Activated gamma-delta T cell treated with anti-CD3 and anti-CD28 coated beads, Interleukin-2, amount 50 U/mL, for 16 hours (primary cell): ENCODE measurements around the gene P2RX1.

Source experiments
- DNase-seq: peaks from one replicate; pipeline ENCODE4 v3.0.0-alpha.2; 2020; ENCODE audit warnings: low read depth

Gene P2RX1

GRCh38 chr17:3887804-3888203 lies 28.5 kb downstream of the P2RX1 start:
- no peak for DNase-seq

DNA sequence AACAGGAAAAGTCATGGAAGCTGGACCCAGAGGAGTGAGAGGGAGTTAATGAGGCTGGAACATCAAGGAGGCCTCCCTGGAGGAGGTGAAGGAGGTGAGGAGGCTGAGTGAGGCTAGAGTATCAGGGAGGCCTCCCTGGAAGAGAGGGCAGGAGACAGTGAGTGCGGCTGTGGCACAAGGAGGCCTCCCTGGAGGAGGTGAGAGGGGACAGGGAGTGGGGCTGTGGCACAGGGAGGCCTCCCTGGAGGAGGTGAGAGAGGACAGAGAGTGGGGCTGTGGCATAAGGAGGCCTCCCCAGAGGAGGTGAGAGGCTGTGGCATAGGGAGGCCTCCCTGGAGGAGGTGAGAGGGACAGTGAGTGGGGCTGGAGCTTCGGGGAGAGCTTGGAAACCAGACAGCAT lies 28.9 kb downstream of the P2RX1 start:
- DNase-seq = no peak

DNA sequence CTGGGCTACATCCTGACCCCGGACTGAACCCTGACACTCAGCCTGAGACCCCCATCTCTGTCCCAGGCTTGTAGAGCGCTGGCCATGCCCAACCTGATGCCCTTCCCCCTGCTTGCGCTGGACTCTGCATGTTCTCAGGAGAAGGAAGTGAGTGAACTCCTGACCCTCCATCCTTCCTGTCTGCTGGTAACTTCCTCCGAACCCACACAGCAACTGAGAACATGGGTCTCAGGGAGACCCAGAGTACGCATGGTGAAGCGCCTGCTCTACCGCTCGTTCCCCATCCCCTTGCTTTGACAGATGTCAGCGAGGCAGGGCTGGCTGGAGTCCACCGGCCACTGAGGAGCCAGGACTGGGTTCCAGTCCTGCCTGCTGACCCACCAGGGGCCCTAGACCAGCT lies 29.5 kb downstream of the P2RX1 start:
- DNase-seq = no peak

DNA sequence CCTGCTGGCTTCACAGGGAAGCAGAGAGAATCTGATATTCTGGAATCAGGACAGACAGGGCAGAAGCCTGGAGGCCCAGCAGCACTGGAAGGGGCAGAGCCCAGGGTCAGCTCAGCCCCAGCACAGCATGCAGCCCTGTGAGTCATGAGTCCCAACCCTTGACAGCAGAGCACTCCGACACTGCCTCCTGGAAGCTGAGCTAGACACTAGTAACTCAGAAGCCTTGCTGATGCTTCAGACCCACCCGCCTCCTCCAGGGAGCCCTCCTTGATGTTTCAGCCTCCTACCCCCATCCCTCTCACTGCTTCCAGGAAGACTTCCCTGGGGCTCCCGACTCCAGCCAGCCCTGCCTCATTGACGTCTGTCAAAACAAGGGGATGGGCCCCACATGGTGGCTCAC lies 30.3 kb downstream of the P2RX1 start:
- DNase-seq = no peak

DNA sequence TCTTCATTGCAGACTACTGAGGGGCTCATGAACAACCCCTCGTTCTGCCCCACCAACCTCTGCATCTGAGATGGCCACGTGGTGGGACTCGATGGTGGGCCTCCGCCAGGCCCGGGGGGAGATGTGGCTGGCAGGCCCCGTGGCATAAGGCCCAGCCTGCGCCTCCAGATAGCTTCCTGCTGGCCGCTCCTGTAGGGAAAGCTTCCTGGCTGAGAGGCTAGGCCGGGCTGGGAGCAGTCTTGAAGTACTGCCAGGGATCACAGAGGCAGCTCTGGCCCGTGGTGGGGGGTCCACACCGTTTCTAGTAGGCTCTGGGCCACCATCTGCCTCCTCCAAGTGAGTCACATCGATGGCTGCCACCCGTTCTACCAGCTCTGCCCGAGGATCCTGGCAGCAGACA lies 31.0 kb downstream of the P2RX1 start:
- DNase-seq = no peak

DNA sequence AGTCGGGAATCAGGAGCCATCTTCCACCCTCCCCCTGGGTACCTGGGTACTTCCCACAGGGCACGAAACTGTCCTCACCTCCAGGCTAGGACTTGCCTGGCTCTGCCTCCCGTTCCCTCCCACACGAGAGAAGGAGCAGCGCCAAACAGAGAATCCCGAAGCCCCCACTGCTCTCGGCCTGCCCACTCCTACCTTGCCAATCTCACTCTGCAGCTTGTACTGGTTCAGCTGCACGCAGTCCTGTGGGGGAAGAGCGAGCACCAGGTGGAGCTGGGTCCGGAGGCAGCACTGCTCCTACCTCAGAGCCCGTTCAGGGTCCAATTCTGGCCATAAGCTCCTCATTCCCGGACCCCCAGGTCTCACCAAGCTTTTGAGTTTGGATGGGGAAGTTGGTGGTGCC lies 32.1 kb downstream of the P2RX1 start:
- DNase-seq = no peak

DNA sequence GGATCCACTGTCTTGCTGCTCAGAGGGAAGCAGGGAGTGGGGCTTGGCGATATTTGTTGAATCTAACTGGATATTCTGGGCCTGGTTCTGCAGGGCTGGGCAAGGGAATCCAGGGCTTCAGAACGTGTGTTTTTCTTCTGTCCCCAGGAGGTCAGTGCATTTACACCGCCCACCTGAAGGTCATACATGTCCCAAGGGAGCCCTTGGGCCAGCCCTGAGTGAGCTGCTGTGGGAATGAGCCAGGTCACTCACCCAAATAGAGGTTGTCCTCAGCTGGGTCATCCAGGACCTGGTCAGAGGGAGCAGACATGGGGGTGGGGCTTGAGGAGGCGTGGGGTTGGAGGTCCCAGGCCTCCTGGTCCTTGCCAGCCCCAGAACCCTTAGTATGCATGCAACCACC lies 34.0 kb downstream of the P2RX1 start:
- no peak for DNase-seq

DNA sequence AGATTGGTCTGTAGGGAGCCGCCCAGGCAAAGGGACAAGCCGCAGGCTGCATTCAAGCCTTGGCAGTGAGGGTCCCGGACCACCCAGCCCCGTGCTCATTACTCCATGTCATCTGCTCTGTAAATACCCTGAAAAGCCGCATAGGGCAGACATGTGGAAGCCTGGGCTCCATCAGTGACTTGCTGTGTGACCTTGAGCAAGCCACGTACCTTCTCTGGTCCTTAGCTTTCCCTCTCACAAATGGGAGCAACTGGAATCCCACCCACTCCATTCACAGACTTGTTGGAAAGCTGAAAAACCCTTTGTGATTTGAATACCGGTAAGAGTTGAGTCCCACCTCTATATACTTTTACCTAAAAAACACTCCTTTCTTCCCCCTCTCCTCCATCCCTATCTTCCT lies 35.3 kb downstream of the P2RX1 start:
- DNase-seq = no peak

DNA sequence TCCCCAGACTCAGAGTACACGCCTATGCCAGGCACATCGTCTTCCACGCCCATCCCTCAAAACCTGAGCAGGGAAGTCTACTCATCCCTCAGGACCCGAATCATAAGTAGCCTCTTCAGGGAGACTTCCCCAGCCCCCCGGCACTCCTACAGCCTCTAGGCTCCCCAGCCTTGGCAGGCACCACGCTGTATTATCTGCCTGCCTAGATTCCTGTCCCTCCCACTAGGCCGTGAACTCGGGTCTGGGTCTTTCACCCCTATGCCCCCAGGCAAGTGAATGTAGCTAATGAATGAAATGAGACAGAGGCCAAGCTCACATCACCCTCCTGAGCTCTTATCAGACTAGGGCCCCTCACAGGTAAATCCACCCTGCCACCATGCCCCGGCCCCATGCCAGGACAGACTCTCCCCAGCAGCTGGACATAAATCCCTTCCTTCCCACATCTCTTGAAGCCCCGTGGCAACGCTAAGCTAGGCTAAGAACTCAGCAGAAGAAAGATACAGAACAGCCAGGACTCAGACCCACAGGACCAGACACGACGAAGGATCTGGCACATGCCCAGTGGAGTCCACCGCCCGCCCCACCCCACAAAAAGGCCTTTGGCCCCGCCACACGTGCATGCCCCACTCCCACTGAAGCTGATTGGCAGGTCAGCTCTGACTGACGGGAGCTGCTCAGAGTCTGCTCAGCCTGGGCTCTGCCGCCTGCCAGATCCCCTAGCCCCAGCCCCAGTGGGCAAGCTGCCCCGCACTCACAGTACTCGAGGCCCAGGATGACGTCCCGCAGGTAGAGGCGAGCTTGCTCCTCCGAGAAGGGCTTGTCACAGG lies 36.5 kb downstream of the P2RX1 start:
- no peak for DNase-seq

DNA sequence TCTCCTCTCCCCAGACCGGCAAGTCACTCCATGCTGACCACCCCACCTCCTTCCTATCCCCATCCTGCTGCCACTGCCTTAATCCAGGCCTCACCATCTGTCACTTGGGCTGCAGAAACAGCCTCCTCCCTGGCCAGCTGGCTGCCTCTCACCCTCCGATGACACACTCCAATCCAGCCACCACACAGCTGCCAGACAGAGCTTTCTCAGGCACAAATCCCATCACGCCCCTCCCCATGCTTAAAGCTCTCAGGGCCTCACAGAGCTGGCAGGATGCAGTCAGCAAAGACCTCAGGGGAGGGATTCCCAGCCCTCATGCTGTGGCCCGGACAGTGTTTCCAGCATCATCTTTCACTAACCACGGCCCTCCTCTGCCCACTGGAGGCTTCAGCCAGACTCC lies 37.1 kb downstream of the P2RX1 start:
- no peak for DNase-seq

DNA sequence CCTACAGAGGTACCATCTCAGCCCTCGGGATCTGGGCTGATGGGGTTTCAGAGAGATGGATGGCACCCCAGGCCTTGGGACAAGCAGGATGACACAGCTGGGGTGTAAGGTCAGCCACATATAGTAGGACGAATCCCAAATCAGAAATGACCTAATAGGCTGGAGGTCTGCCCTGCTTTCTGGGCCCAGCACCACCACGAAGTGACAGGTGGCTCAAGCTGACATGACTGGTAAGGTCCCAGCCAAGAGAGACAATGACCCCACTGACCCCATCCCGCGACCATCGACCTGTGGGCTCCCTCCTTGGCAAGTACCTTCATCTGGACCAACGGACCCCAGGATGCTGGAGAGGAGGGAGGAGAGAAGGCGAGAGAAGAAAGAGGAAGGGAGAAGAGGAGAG lies 39.0 kb downstream of the P2RX1 start:
- DNase-seq = no peak

DNA sequence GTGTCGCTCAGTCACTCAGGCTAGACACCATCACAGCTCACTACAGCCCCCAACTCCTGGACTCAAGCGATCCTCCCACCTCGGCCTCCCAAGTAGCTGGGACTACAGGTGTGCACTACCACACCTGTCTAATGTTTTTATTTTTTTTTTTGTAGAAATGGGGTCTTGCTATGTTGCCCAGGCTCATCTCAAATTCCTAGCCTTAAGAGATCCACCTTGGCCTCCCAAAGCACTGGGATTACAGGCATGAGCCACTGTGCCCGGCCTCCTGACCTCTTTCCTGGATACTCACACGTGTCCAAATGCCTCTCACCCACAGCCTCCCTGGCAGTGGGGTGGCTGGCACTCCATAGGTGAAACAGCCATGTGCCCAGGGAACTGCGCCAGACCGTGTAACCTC lies 40.9 kb downstream of the P2RX1 start:
- DNase-seq = no peak

DNA sequence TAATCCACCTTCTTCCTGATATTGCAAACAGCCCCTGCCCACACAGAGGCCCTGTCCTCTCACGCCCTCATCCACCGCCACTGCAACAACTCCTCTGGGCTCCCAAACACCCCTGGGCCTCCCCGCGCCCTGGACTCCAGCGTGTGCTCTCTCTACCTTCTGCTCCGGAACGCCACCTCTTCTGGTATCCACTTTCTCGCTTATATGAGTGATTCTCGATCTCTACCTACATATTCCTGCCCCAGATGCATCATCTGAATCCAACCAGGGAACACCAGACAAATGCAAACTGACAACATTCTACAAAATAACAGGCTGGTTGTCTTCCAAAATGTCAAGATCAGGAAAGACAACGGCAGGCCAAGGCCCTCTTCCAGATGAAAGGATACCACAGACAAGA lies 42.4 kb downstream of the P2RX1 start:
- DNase-seq = no peak

DNA sequence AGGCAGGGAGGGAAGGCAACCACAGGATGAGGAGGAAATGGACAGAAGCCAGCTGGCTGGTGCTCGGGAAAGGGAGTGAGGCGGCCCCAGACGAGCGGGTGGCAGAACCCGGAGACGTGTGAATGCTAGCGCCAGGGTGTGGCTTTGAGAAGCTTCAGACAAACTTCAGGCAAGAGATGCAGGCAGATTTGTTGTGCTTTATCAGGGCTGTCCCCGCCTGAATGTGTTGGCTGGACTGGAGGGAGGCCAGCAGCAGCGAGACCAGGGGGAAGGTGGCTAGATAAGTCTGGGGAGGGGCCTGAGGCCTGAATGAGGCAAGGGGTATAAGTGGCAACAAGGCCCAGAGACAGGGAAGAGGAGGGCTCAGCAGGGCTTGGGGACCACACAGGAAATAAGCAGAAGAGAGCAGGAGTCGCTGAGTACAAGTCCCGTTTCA lies 45.4 kb downstream of the P2RX1 start:
- peak; percentile 3 for DNase-seq

DNA sequence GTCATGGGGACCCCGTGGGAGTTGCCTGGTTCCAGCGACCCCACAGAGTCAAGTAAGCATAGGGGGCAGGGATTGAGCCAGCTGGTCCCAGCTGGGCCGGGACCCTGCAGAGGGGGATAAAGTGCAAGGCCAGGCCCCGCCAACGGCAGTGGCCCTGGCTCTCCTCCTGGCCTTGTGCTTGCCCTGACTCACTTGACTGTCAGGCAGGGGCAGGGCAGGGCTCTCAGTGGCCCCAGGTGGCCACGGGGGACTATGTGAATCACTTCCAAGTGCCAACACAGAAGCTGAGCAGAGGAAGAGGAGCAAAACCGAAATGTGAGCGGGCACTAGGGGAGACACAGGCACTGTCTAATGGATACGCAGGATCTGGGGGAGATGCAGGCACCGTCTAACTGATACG lies 48.7 kb downstream of the P2RX1 start:
- DNase-seq = no peak

DNA sequence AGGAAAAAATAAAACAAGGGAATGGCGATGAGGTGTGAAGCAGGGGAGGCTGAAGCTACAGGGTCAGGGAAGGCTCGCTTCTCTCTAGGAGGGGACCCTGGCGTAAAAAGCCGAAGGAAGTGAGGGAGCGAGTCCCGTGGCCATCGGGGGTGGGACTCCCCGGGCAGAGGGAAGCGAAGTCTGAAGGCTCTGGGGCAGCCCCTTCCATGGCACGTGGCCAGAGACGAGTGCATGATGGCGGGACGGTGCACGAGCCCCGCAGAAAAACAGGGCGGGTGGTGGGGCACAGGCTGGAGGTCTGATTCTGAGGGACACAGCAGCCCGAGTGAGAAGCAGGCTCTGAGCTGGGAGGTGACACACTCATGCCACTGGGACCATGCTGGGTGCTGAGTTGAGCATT lies 49.2 kb downstream of the P2RX1 start:
- no peak for DNase-seq

DNA sequence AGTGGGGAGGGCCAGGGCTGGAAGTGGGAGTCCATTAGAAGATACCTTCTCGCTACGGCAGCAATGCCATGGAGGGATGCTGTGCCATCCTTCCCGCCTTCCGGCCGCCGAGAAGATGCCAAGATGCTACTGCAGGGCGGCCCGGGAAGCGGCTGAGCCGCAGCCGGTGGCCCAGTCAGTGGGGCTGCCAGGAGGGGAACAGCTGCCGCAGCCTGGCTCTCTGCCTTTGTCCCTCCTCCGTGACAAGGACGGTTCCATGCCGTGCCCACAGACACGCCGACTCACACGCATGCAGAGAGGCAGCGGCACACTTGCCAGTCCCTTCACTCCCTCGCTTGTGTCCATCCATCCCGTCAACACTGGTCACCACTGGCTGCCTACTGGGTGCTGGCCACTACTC lies 50.0 kb downstream of the P2RX1 start:
- no peak for DNase-seq

DNA sequence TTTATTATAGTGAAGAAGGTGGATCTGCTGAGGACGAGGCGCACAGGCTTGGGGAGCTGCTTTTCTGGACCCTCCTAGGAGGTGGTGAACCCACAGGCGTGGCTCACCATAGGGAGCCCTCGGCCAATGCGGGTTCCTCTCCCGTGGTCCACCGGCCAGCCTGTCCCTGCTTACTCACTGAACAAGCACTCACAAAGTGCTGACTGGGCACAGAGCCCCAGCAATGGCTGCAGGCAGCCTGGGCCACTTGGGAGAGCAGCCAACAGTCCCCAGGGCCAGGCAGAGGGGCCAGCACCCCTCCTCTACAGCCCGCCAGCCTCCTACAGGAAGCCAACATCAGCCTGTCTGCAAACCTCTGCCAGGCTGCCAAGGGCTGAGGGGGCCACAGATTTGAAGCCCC lies 51.1 kb downstream of the P2RX1 start:
- no peak for DNase-seq

DNA sequence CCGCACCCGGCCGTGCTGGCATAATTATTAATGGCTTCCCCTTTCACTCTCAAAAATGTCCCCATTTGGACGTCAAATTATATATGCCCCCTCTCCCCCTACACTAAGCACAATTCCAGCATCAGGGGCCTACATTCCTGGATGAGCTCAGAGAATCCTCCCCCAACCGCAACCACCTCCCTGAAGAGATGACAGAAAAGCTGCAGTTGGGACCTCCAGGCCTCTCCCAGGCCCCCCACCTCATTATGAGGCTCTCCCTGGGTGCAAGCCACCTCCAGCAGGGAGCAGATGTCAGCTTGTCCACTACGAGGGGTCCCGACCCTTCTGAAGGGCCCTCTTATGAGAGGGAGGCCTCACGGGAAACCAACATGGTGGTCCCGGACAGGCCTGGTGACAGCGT lies 51.7 kb downstream of the P2RX1 start:
- no peak for DNase-seq

DNA sequence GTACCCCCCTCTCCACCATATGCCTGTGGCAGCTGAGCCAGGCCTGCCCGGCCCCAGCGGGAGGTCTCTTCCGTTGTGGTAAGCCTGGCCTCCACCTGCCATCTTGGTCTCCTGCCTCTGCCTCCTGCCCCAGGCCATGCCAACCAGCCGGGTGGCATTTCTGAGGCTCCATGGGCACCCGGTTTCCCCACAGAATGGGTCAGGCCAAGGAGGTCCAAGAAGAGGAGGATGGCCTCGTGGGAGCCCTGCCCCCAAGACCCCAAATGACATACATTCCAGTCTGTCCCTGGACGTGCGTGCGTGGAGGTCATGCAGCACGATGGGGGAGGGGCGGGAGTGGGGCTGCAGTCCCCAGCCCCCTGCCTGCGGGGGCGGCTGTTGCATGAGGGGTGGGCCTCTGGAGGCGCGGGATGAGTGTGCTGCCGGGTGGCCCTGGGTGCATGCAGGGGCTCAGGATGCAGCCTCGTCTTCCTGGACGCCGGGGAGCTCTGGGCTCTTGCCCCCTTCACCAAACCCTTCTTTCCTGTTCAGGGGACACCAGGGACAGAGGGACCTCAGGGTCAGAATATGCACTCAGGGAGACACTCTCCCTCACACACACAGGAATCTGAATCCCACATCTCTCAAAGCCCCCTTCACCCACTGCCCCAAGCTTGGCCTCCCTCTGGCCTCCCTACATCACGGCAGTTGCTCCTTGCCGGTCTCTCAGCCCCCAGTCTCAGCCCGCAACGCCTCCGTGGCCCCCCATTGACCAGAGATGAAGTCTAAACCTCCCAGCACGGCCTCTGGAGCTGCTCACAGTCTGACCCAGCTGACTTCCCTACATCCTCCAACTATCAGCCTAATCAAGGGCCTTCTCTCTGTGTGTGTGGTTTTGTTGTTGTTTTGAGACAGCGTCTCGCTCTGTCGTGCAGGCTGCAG lies 54.2 kb downstream of the P2RX1 start:
- DNase-seq = no peak

DNA sequence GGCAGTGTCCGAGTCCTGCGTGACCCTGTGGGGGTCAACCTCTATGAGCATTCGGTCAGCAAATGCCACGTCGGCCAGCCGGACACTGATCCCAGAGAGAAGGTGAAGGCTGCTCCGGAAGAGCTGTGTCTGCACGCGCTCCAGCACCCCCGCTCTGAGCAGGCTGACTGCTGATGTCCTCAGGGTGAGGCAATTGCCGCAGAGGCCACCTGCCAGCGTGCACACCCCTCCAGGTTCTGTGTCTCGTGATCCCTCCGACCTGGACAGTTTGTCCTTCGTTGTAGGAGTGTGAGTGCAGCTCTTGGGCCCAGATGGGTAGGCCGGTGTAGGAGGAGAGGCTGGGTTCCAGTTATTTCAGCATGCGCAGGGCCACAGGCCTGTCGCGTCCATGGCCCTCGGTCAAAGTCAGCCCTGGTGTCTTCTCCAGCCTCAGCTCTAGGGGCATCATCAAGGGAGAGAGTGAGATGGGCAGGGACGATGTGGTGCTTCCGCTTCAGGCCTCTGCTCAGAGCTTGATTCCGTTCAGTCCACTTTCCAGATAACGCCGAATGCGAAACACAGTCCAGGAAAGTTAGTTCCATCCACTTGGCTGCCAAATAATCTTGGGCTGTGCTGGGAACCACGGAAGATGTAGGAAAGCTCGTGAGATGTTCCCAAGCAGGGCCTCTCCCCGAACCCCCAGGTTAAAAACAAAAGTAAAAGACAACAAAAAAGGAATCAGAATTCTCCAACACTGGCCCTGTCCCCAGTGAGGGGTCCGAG lies 55.1 kb downstream of the P2RX1 start:
- DNase-seq = no peak

DNA sequence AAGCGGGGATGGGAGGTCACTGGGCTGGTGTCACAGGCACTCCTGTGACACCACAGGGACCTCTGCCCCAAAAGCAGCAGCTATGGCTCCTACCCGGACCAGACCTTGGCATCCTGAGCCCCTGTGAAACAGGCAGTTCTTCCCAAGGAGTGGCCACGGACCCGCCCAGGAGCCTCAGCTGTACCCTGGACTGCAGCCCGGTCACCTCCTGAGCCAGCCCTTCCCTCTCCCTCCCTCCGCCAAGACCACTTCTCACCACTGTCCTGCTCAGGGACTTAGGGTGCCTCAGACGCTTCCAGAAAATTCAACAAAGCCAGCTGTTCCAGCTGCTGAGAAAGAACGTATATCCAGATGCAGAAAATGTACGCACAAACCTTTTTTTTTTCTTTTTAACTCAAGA lies 56.3 kb downstream of the P2RX1 start:
- no peak for DNase-seq
